ENCODE data around the gene PRDM1. TPM values are rescaled to one million over a fixed set of nuclear protein-coding genes. Genes with fewer than 3 reads are reported as not detected.

PRDM1 gene
- total and polyA plus RNA-seq, 2 donors (not counting 1 experiment from before 2014, with no cell fraction given): 2.8 to 5.4 TPM

GRCh38 chr6:106064756-106065155 is 21.4 kb upstream of the PRDM1 start:
- H3K4me1 ChIP-seq (ENCODE audit: control insufficient read depth, extremely low read depth, insufficient read depth, low read length): peaks cover 14% of the 10 kb centered on the region

GRCh38 chr6:106066989-106067388 is 19.1 kb upstream of the PRDM1 start:
- Histone ChIP-seq H3K4me1 (ENCODE audit: control insufficient read depth, extremely low read depth, insufficient read depth, low read length) (peaks cover 14% of the 10 kb centered on the region), H3K4me2 (ENCODE audit: extremely low read depth, insufficient read depth, low read length) (no peak overlapping the region), H3K9me3 (ENCODE audit: control insufficient read depth, insufficient read depth, low read depth, low read length) (no peaks in the 10 kb centered on the region), H3K79me2 (ENCODE audit: control insufficient read depth, insufficient read depth, low read length) (no peaks in the 10 kb centered on the region), H3K36me3 (ENCODE audit: control insufficient read depth, insufficient read depth, low read length) (no peaks in the 10 kb centered on the region), H4K20me1 (ENCODE audit: control insufficient read depth, extremely low read depth, insufficient read depth, low read length) (no peaks in the 10 kb centered on the region), H2AFZ (ENCODE audit: low read length) (no peak overlapping the region), H3K27ac (ENCODE audit: insufficient read depth, low read length) (no peak overlapping the region), H3K9ac (ENCODE audit: insufficient read depth, low read length) (no peak overlapping the region), H3K4me3 (replicated peaks in 1 of 4; ENCODE audit: control extremely low read depth in 1 of 4, insufficient read depth in 1 of 4, low read depth in 3 of 4, low read length in 4 of 4) (no peak overlapping the region), H3K27me3 (ENCODE audit: control insufficient read depth, insufficient read depth, low read length) (no peaks in the 10 kb centered on the region)
- no peak for TF ChIP-seq EZH2 (IDR thresholded peaks at IDR 0.05; ENCODE audit: low read length, missing control alignments)
- TF ChIP-seq CTCF (conservative IDR thresholded peaks at IDR 0.05 in 1 of 2, IDR thresholded peaks at IDR 0.05 in 1 of 2; ENCODE audit: low read depth in 1 of 2, low read length in 2 of 2): no peak
- peak; percentile 52 to 81 for DNase-seq (ENCODE audit: low read depth in 2 of 2)

More at GRCh38 chr6:106064756-106065155, 21.4 kb upstream of the PRDM1 start:
- H3K9me3 ChIP-seq (ENCODE audit: control insufficient read depth, insufficient read depth, low read depth, low read length): no peaks in the 10 kb centered on the region
- H2AFZ ChIP-seq (ENCODE audit: low read length): no peak overlapping the region
- H3K79me2 ChIP-seq (ENCODE audit: control insufficient read depth, insufficient read depth, low read length): no peaks in the 10 kb centered on the region
- no peak overlapping the region for H3K4me2 ChIP-seq (ENCODE audit: extremely low read depth, insufficient read depth, low read length)
- no peak overlapping the region for H3K27ac ChIP-seq (ENCODE audit: insufficient read depth, low read length)
- DNase-seq (ENCODE audit: low read depth in 2 of 2): no peak
- TF ChIP-seq CTCF (conservative IDR thresholded peaks at IDR 0.05 in 1 of 2, IDR thresholded peaks at IDR 0.05 in 1 of 2; ENCODE audit: low read depth in 1 of 2, low read length in 2 of 2): no peak
- no peak for TF ChIP-seq EZH2 (IDR thresholded peaks at IDR 0.05; ENCODE audit: low read length, missing control alignments)
- H3K9ac ChIP-seq (ENCODE audit: insufficient read depth, low read length): no peak overlapping the region
- no peaks in the 10 kb centered on the region for H4K20me1 ChIP-seq (ENCODE audit: control insufficient read depth, extremely low read depth, insufficient read depth, low read length)
- H3K4me3 ChIP-seq (replicated peaks in 1 of 4; ENCODE audit: control extremely low read depth in 1 of 4, insufficient read depth in 1 of 4, low read depth in 3 of 4, low read length in 4 of 4): no peak overlapping the region
- no peaks in the 10 kb centered on the region for H3K27me3 ChIP-seq (ENCODE audit: control insufficient read depth, insufficient read depth, low read length)
- H3K36me3 ChIP-seq (ENCODE audit: control insufficient read depth, insufficient read depth, low read length): no peaks in the 10 kb centered on the region

GRCh38 chr6:106069478-106069877 is 16.7 kb upstream of the PRDM1 start:
- no peak overlapping the region for H3K9ac ChIP-seq (ENCODE audit: insufficient read depth, low read length)
- H4K20me1 ChIP-seq (ENCODE audit: control insufficient read depth, extremely low read depth, insufficient read depth, low read length): no peaks in the 10 kb centered on the region
- H3K36me3 ChIP-seq (ENCODE audit: control insufficient read depth, insufficient read depth, low read length): no peaks in the 10 kb centered on the region
- no peak overlapping the region for H2AFZ ChIP-seq (ENCODE audit: low read length)
- peaks cover 4% of the 10 kb centered on the region for H3K4me1 ChIP-seq (ENCODE audit: control insufficient read depth, extremely low read depth, insufficient read depth, low read length)
- no peaks in the 10 kb centered on the region for H3K9me3 ChIP-seq (ENCODE audit: control insufficient read depth, insufficient read depth, low read depth, low read length)
- H3K4me2 ChIP-seq (ENCODE audit: extremely low read depth, insufficient read depth, low read length): no peak overlapping the region
- TF ChIP-seq CTCF (conservative IDR thresholded peaks at IDR 0.05 in 1 of 2, IDR thresholded peaks at IDR 0.05 in 1 of 2; ENCODE audit: low read depth in 1 of 2, low read length in 2 of 2) (no peak), EZH2 (IDR thresholded peaks at IDR 0.05; ENCODE audit: low read length, missing control alignments) (no peak)
- no peaks in the 10 kb centered on the region for H3K27me3 ChIP-seq (ENCODE audit: control insufficient read depth, insufficient read depth, low read length)
- peak; percentile 85 to 89 for DNase-seq (ENCODE audit: low read depth in 2 of 2)
- no peaks in the 10 kb centered on the region for H3K79me2 ChIP-seq (ENCODE audit: control insufficient read depth, insufficient read depth, low read length)
- H3K4me3 ChIP-seq (replicated peaks in 1 of 4; ENCODE audit: control extremely low read depth in 1 of 4, insufficient read depth in 1 of 4, low read depth in 3 of 4, low read length in 4 of 4): no peak overlapping the region
- H3K27ac ChIP-seq (ENCODE audit: insufficient read depth, low read length): no peak overlapping the region
